Measurements from ENCODE around the gene TMEM151B.
"Not testable (repeated sequence)": the region's sequence is repeated elsewhere in the genome, so short reads cannot be mapped to it uniquely, and the experiment has no call there.

Gene TMEM151B

GRCh38 chr6:44312901-44313788 is 42.9 kb downstream of the TMEM151B start, which contains the start of gene AARS2:
Gene AARS2, minus strand, starts transcription at chr6:44313347. Its CDS starts 24 bp downstream, at chr6:44313323.
- peak; percentile 38; the same call in 1 of the 2 replicates for TF ChIP-seq ZFX (IDR thresholded peaks at IDR 0.05)
- TF ChIP-seq CTCF (conservative IDR thresholded peaks at IDR 0.05): peak; percentile 99
- peak within 1 kb of the TSS; percentile 81 for H3K27ac ChIP-seq

GRCh38 chr6:44314657-44315056 is 44.4 kb downstream of the TMEM151B start:
- H3K27ac ChIP-seq: not testable (repeated sequence)

GRCh38 chr6:44315516-44315915 is 45.3 kb downstream of the TMEM151B start:
- TF ChIP-seq ZFX (IDR thresholded peaks at IDR 0.05) (no peak), CTCF (conservative IDR thresholded peaks at IDR 0.05) (no peak)
- no peak overlapping the region for H3K27ac ChIP-seq

- H3K27ac ChIP-seq: no peak overlapping the region
- no peak for TF ChIP-seq ZFX (IDR thresholded peaks at IDR 0.05)
- no peak for TF ChIP-seq CTCF (conservative IDR thresholded peaks at IDR 0.05)
Measured at GRCh38 chr6:44315951-44316350, 45.7 kb downstream of the TMEM151B start.

GRCh38 chr6:44316481-44316880 is 46.2 kb downstream of the TMEM151B start:
- H3K27ac ChIP-seq: no peak overlapping the region
- TF ChIP-seq ZFX (IDR thresholded peaks at IDR 0.05) (no peak), CTCF (conservative IDR thresholded peaks at IDR 0.05) (no peak)

GRCh38 chr6:44317136-44317631 is 46.9 kb downstream of the TMEM151B start:
- H3K27ac ChIP-seq: not testable (repeated sequence)

- TF ChIP-seq ZFX (IDR thresholded peaks at IDR 0.05) (no peak), CTCF (conservative IDR thresholded peaks at IDR 0.05) (no peak)
- H3K27ac ChIP-seq: no peak overlapping the region
Measured at GRCh38 chr6:44321210-44321609, 51.0 kb downstream of the TMEM151B start.

GRCh38 chr6:44327096-44327495 is 56.8 kb downstream of the TMEM151B start:
- no peak overlapping the region for H3K27ac ChIP-seq
- no peak for TF ChIP-seq CTCF (conservative IDR thresholded peaks at IDR 0.05)
- TF ChIP-seq ZFX (IDR thresholded peaks at IDR 0.05): no peak
